DMS53 treated with DMSO at 0.1 percent for 48 hours (cell line): ENCODE measurements around the gene ATG5.
"Not testable (repeated sequence)": the region's sequence is repeated elsewhere in the genome, so short reads cannot be mapped to it uniquely, and the experiment has no call there.

Experiments
- DNase-seq: peaks from one replicate; lab custom pipeline; 2025; ENCODE audit not compliant: unreplicated experiment; lab: John Stamatoyannopoulos, UW

The ATG5 gene

DNA sequence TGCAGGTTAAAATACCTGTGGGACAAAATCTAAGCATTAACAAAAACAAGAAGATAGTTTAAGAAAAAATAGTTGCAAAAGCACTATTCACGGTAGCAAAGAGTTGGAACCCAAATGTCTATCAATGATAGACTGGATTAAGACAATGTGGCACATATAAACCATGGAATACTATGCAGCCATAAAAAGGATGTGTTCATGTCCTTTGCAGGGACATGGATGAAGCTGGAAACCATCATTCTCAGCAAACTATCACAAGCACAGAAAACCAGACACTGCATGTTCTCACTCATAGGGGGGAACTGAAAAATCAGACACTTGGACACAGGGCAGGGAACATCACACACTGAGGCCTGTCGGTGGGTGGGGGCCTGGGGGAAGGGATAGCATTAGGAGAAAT, 65.8 kb downstream of the ATG5 start:
- not testable (repeated sequence) for DNase-seq

DNA sequence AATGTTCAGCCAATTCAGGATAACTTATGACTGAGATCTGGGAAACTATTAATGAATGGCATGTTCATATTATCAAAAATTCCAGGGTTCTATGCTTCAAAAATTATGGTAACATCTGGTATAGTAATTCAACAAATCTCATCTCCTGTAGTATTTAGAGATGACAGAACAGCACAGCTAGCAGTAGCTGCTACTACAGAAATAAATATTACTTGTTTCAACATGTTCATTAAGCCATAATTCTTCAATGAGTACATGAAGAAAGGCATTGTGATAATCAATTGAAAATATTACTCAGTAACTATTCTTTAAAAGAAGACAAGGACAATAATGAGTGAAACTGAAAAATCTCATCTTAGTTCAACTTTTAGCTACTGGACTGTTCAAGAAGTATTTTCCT, 66.8 kb downstream of the ATG5 start:
- DNase-seq: no peak

DNA sequence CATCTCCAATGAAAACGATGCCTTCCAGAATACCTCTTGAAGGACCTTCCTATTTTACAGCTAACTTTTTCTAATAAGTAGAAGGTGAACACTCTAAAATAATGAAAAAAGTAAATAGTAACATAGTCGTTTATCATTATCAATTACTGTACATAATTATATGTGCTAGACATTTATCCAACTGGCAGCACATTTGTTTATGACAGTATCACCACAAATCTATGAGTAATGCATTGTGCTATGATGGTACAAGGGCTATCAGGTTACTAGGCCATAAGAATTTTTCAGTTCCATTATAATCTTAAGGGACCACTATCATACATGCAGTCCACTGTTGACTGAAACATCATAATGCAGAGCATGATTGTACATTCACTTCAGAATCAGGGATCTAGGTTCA, 68.4 kb downstream of the ATG5 start:
- peak; percentile 1 for DNase-seq

DNA sequence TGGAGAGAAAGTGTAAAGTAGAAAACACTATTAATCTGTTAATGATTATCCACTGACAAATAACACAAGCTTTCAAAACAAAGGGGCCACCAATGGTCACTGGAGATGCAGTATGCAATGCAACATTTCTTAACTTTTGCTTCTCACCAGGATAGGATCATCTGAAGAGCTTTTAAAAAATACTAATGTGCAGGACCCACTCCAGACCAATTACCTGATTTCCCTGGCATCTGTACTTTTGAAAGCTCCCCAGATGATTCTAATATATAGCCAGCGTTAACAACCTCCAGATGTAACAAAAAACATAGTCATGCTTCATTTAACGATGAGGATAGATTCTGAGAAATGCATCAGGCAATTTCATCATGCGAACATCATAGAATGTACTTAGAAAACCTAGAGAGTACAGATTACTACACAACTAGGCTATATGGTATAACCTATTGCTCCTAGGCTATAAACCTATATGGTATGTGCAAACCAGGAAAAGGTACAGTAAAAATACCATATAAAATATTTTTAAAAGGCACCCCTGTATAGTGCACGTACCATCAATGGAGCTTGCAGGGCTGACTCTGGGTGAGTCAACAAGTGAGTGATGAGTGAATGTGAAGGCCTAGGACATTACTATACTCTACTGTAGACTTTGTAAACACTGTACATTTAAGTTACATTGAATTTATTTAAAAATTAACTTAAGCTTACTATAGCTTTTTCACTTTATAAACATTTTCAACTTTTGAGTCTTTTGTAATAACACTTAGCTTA, 69.2 kb downstream of the ATG5 start:
- no peak for DNase-seq

DNA sequence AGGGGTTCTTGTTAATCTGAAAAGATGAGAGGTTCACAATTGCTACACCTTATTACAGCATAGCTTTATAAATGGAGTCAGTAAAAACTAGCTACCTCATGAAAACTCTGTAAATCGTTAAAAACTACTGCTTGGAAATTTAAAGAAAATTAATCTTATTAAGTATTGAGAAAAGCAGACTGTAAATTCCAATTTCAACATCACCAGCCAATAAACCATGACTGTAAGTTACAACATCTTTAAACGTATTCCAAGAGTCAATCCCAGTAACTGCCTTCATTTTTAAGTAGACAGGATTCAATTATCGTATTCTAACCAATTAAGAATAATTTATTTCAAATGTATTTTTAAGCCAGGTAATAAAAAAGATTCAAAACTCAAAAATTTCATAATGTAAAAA, 70.3 kb downstream of the ATG5 start:
- no peak for DNase-seq

DNA sequence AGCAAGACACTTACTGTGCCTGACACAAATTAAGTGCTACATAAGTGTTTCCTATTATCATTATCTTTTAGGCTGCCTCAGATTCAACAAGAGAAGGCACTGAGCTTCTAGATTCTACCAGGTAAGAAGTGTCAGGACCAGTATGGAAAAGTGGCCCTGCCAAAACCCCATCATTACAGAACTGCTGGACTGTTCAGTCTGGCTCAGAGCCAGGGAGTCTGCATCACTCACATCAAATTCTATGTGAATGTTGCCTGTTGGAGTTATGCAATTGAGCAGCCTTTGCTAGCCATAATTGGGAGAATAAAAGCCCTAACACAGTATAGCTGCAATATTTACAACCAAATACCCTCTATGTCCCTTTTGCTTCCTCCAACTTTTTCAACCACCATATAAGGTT, 70.9 kb downstream of the ATG5 start:
- no peak for DNase-seq

DNA sequence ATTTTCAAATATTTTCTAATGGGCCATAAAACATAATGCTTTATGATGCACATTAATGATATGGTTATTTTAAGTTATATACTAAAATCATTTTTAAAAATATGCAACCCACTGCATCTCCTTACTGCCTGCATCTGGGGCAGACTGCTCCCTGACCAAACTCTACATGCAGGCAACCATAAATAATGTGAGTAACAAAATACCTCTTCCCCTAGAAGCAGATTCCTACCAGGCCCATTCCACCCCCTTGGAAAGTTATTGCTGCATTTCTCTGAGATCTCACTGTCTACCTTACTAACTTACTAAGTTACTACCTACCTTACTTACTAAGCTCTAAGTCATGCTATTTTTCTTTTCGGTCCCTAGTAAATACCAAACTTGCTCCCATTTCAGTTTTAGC, 71.8 kb downstream of the ATG5 start:
- no peak for DNase-seq

DNA sequence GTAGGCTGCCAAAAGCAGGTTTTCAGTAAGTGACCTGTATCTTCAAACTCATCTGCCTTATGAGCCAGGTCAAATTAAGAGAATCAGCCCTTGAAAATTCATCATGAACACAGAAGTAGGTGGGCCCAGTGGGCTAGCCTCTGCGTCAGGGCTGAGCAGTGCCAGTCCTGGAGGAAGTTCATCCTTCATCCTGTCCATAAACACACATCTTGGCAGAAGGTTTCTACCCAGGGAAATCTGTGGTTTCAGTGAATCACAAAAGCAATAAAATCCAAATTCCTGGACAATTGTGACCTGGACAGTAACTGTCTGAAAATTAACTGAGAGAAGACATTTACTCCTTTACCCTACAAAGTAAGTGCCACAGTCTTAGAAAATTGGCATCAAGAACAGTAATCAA, 72.4 kb downstream of the ATG5 start:
- no peak for DNase-seq

DNA sequence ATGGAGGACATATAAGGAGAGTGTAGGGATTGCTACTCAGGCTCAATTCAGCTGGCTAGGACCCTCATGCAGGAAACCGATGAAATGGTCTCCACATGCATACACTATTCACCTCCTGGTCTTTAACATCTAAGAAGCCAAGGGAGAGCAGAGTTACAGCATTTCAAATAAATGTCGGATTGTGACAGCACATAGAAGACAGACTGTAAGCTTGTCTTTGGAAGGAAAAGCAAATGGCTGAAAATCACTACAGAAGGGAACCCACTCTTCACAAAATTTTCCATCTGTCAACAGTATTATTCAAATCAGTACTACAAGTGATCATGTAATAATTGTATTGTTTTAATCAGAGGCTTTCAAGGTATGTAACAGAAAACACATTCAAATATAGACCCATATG, 72.9 kb downstream of the ATG5 start:
- no peak for DNase-seq

DNA sequence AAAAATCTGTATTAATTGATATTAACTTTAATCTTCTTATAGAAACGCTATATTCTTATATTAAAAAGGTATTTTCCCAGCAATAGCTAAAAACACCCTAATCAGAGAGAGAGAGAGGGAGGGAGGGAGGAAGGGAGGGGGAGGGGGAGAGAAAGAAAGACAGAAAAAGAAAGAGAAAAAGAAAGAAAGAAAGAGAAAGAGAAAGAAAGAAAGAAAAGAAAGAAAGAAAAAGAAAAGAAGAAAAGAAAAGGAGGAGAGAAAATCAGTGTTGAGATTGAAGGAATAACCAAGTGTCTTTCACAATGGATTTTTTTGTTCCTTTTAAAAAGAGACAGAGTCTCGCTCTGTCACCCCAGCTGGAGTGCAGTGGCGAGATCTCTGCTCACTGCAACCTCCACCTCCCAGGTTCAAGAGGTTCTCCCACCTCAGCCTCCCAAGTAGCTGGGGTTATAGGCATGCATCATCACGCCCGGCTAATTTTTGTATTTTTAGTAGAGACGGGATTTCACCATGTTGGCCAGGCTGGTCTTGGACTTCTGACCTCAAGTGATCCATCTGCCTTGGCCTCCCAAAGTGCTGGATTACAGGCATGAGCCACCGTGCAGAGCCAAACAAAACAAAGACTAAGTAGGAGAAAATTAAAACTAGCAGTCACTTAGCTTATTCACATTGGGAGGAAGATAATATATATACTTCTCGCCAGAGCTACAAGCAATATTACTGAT, 73.9 kb downstream of the ATG5 start:
- not testable (repeated sequence) for DNase-seq

DNA sequence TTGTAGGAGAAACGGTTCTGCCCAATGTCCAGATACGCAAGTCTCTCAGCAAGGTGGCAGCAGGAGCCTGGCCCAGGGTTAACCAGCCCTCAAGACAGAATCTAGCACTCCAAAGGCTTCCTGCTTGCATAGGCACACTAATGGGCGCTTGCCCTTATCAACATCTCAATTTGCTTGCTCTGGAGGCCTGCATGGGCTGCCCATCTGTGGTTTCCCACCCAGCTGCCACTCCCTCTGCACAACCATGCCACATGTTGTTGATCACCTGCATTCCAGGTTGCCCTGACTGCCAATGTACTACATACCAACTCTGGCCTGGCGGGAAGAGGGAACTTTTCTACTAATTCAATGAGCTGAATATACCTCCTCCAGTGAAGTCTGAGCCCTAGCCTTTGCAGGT, 74.6 kb downstream of the ATG5 start:
- DNase-seq: no peak

DNA sequence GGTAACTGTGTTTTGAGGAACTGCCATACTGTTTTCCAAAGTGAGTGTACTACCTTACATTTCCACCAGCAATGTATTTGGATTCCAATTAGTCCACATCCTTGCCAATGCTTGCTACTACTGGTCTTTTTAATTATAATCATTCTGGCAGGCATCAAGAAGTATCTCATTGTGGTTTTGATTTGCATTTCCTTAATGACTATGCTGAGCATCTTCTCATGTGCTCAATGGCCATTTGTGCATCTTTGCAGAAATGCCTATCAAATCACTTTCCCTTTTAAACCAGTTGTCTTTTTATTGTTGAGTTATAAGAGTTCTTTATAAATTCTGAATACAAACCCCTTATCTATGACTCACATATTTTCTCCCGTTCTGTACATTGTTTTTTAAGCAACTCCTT, 75.9 kb downstream of the ATG5 start:
- DNase-seq: no peak

DNA sequence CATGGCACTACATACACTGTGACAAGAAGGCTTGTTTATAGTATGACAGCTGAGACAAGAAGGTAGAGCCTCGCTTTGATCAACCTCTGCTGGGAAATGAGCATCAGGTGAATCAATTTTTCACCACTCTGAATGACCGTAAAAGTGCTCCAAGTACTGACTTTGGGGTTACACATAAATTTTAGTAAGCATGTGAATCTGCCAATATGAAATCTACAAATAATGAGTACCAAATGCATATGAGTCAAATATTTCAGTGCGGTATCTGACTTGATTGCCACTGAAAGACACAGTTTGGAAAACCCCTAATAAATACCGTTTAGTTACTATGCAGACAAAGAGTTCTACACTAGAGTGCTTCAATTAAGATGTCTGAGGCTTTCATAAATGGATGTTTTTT, 77.8 kb downstream of the ATG5 start:
- DNase-seq: no peak

DNA sequence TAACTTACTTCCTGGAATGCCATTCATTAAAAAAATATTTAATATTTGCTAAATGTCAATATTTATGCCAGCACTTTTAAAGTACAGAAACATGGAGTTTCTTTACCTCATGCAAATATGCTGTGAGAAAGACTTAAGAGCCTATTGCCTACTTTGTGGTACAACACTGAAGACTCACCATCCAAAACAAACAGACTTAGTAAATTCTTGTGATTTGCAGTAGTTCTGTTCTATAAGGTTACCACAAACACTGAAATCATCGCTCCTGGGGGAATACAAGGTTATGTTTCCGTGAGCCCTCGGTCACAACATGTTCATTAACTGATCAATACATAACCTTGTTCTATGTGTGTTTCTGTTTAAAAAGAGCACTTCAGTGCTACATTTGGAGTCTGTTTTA, 78.3 kb downstream of the ATG5 start:
- DNase-seq: no peak

DNA sequence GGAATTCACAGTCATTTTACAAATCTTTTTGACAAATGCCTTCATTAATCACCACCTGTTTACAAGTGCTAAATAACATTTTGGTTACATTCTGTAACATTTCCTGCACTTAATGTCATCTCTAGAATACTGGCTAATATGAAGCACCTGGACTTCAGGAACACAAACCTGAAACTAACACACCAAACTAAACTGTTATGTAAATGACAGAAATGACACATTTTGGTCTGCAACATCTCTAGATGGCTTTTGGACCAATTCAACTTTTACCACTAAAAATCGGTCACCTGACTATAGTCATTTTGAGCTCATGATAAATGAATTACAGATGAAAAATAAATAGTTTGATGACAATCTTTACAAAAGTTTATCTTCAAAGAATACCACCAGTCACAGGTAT, 80.6 kb downstream of the ATG5 start:
- DNase-seq: no peak

DNA sequence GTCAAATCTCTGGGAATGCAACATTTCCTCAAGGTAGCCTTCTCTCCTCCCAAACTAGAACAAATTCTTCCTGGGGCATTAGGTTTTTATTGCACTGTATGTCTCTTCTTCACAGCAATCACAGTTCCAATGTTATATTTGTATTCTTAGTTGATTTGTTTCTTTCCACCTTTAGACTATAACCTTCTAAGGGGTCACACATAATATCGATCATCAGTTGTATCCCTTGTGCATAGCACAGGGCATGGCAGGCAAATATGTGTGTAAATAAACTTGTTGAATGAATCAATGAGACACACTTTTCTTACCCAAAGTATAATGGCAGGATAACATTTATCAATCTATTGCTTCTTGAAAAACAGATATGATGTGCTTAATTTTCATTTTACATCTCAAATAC, 81.0 kb downstream of the ATG5 start:
- DNase-seq: no peak

DNA sequence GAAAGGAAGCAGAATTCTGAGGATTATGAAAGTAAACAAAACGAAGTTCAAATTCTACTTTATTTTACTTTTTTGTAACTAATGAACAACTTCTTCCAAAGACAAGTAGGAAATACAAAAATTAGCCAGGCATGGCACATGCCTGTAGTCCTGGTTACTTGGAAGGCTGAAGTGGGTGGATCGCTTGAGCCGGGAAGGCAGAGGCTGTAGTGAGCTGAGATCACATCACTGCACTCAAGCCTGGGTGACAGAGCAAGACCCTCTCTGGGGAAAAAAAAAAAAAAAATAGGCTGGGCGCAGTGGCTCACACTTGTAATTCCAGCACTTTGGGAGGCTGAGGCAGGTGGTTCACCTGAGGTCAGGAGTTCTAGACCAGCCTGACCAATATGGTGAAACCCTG, 82.3 kb downstream of the ATG5 start:
- no peak for DNase-seq

DNA sequence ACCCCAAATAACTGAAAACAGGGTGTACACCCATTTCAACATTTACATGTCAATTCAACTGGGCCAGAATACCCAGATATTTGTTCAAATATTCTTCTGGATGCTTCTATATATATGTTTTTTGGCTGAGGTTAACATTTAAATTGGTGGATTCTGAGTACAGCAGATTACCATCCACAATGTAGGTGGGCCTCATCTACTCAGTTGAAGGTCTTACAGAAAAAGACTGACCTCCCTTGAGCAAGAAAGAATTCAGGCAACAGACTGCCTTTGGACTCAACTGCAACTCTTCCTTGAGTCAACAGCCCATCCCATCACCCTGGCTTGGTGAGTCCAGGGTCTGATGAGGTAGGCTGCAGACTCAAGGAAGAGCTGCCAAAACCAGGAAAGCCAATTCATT, 84.1 kb downstream of the ATG5 start:
- no peak for DNase-seq

DNA sequence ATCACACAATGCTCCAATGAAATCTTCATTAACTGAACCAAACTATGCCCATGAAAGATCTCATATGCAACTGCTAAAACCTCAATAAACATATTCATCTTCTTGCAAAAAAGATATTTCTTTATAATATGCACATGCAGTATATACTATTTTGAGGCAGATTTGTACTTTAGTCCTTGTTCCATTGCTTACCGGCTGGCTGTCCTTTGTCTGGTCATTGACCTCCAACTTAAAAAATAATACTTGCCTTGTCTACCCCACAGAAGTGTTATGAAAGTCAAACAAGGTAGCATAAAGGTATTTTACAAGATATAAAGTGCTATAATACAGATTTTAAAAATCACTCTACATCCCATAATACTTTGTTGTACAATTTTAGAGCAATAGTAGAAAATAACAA, 88.3 kb downstream of the ATG5 start:
- DNase-seq: no peak

DNA sequence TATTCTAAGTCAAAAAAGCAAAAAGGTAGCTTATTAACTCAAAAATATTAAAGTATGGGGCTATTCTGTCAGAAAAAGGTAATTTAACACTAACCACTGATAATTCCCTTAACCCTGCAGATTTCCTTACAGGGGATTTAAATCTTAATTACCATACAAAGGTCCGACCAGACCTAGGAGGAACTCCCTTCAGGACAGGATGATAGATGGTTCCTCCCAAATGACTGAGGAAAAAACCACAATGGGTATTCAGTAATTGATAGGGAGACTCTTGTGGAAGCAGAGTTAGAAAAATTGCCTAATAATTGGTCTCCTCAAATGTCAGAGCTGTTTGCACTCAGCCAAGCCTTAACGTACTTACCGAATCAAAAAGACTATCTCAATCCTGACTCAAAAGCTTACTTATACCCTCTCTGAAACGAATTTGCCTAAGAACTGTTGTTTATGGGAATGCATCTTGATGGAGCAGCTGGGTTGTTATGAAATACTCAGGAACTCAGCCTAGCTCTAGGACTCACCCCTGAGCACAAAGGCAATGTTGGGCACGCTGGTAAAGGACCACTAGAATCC, 95.6 kb downstream of the ATG5 start:
- DNase-seq: not testable (repeated sequence)

DNA sequence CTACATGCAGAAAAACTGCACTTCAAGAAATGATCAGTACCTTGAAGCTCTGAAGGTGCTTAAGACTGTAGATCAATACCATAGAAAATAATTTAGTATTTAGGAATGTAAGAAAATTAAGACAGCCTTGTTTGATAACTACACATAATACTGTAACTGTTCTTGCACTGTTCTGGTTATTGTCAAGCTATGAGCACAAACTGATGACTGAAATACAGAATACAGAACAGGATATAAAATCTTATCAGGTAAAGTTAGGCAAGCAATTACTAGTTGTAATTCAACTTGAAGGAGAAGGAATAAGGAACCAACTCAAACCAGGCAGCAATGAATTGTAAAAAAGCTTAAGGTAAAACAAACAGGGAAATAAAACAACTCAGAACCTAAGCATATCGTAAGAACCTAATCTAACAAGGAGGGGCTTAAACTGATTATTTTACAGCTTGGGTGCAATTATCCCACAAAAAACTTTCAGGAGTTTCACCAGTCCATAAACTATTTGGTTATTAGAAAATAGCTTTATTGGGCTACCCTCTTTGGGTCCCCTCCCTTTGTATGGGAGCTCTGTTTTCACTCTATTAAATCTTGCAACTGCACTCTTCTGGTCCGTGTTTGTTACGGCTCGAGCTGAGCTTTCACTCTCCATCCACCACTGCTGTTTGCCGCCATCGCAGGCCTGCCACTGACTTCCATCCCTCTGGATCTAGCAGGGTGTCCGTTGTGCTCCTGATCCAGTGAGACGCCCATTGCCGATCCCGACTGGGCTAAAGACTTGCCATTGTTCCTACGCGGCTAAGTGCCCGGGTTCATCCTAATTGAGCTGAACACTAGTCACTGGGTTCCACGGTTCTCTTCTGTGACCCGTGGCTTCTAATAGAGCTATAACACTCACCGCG, 97.7 kb downstream of the ATG5 start:
- DNase-seq: no peak
